Adrenal gland (tissue), 12 donors: Measurements from ENCODE around the gene VSTM2L. TPM values are rescaled to one million over a fixed set of nuclear protein-coding genes. Genes with fewer than 3 reads are reported as not detected.

ENCODE experiments used
- DNase-seq, 7 donors: peaks; one replicate each; pipeline ENCODE4 v3.0.0-alpha.2; 2019 to 2020
- H3K27ac ChIP-seq, 5 donors: fragments of 200-600 bp; sonication (generic) in 4 of 5; 1 replicate in 3 of 5; 2 replicates in 2 of 5; pipeline versions ENCODE4 v1.5.1 to v1.8.0; 2016 to 2020; ENCODE audit warnings: mild to moderate bottlenecking in 1 of 5
- H3K27me3 ChIP-seq: fragments of 200-600 bp; 2 replicates; pipeline ENCODE4 v1.8.0; 2021
- H3K36me3 ChIP-seq, 2 donors: fragments of 200-600 bp; replicated peaks in 1 of 2; 1 replicate in 1 of 2; 2 replicates in 1 of 2; pipeline versions ENCODE4 v1.5.1 to v1.8.0; 2018 to 2022
- H3K4me1 ChIP-seq, 2 donors: fragments of 200-600 bp; replicated peaks in 1 of 2; 1 replicate in 1 of 2; 2 replicates in 1 of 2; pipeline versions ENCODE4 v1.5.1 to v1.8.0; 2018 to 2021
- H3K4me3 ChIP-seq, 4 donors: fragments of 200-600 bp; sonication (generic) in 3 of 4; one replicate each; pipeline ENCODE4 v1.5.1; 2016 to 2018
- H3K9me3 ChIP-seq, 3 donors: fragments of 200-600 bp; sonication (generic) in 1 of 3; replicated peaks in 1 of 3; 1 replicate in 2 of 3; 2 replicates in 1 of 3; pipeline versions ENCODE4 v1.5.1 to v1.8.0; 2016 to 2021
- POLR2A ChIP-seq, 2 donors: fragments of 450-650 bp; IDR thresholded peaks; one replicate each; pipeline ENCODE4 v1.6.1; 2017; ENCODE audit warnings: antibody characterized with exemption in 2 of 2, mild to moderate bottlenecking in 2 of 2, moderate library complexity in 1 of 2
- WGBS, 4 donors: extraction: QIAGEN DNeasy Blood & Tissue Kit in 2 of 4; methylation state at CpG; one replicate each; pipeline versions ENCODE4 v1.1.5 to v1.1.7; 2013 to 2017; 5-methylcytosine and 5-hydroxymethylcytosine counted together
- intact Hi-C, 2 donors: fragments of 100-400 bp; cut with DNase I; formaldehyde crosslinking; loops; one replicate each; pipeline versions ENCODE4 v1.14.1 to v1.15.0; 2022 to 2023
- polyA plus RNA-seq, 3 donors: library from polyadenylated mRNA; stranded (reverse); fragments of 200-250 nt in 2 of 3; fragments of 350-450 nt in 1 of 3; fragmentation: Illumina TruSeq in 1 of 3; extraction: RNeasy Lipid Tissue Mini Kit (QIAGEN cat#74804) in 1 of 3; gene quantifications; one replicate each; pipeline ENCODE4 v1.2.3, GENCODE V29; 2013 to 2014
- total RNA-seq, 9 donors: library from RNA; depleted of rRNA in 4 of 9; stranded (reverse); fragments of >200 nt in 4 of 9; fragments of 120-200 nt in 1 of 9; fragmentation: NEBNext Ultra II Directional in 1 of 9; extraction: Animal tissue kit (Norgen Biotek cat#: 25700) in 1 of 9; gene quantifications; one replicate each; pipeline versions ENCODE4 v1.1.0 to v1.2.4, GENCODE V29; 2013 to 2023
- TF ChIP-seq, protein P1 (sequence below), 6 experiments: fragments of 450-650 bp in 4 of 6; fragments of 200-600 bp in 2 of 6; sonication (generic) in 1 of 6; IDR thresholded peaks; 1 replicate in 5 of 6; 2 replicates in 1 of 6; pipeline versions ENCODE4 v1.5.1 to v1.8.0; 2016 to 2021; ENCODE audit warnings: antibody characterized with exemption in 6 of 6, mild to moderate bottlenecking in 2 of 6, moderate library complexity in 1 of 6
- donor health status: healthy with polysubstance abuse.
- donor health status: Bipolar disorder and iron deficiency.
- donor health status: DM: yes; HTN: yes; CAD: no.
- donor health status: DM: no; HTN: no; CAD: no.
- donor health status: DM: no; HTN: no; CAD: no.
- donor health status: DM: yes; HTN: yes; CAD: no.

The VSTM2L gene
- total and polyA plus RNA-seq, 12 donors: 0.36 to 21.8 (median 7.4) TPM

DNA sequence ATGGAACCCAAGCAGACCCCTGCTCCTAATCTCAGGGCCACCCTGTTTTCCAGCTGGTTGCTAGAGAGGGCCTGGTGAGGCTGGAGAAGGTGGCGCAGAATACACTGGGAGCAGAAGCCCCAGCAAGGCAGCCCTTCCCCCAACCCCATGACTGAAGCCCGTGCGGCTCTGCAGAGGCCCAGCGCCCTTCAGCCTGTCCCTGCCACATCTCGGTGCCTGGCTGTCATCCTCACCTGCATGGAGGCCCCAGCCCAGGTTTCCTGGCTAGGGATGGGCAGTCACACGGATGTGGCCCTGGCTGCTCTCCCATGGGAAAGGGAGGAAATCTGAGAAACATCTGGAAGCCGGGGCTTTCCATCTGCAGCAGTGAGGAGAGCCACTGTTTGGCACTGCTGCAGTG is 26.1 kb upstream of the VSTM2L start:
- DNase-seq: no peak
- no peak overlapping the region for H3K27ac ChIP-seq
- H3K36me3 ChIP-seq: peaks cover 0 to 12% of the 10 kb centered on the region in 2 donors
- no peaks in the 10 kb centered on the region for H3K27me3 ChIP-seq
- no peaks in the 10 kb centered on the region for H3K9me3 ChIP-seq
- 77 to 82% (median 79%) methylated on average over 4 to 7 of the region's 7 CpGs; no CpG with 5 or more reads in 1 of the 4 donors for WGBS, 4 donors
- intact Hi-C loops: no loop called here
- no peaks in the 10 kb centered on the region for H3K4me1 ChIP-seq
- TF ChIP-seq POLR2A (IDR thresholded peaks at IDR 0.05): no peak
- TF ChIP-seq, protein P1, sequence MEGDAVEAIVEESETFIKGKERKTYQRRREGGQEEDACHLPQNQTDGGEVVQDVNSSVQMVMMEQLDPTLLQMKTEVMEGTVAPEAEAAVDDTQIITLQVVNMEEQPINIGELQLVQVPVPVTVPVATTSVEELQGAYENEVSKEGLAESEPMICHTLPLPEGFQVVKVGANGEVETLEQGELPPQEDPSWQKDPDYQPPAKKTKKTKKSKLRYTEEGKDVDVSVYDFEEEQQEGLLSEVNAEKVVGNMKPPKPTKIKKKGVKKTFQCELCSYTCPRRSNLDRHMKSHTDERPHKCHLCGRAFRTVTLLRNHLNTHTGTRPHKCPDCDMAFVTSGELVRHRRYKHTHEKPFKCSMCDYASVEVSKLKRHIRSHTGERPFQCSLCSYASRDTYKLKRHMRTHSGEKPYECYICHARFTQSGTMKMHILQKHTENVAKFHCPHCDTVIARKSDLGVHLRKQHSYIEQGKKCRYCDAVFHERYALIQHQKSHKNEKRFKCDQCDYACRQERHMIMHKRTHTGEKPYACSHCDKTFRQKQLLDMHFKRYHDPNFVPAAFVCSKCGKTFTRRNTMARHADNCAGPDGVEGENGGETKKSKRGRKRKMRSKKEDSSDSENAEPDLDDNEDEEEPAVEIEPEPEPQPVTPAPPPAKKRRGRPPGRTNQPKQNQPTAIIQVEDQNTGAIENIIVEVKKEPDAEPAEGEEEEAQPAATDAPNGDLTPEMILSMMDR (IDR thresholded peaks at IDR 0.05): no peak
- H3K4me3 ChIP-seq: no peak overlapping the region

DNA sequence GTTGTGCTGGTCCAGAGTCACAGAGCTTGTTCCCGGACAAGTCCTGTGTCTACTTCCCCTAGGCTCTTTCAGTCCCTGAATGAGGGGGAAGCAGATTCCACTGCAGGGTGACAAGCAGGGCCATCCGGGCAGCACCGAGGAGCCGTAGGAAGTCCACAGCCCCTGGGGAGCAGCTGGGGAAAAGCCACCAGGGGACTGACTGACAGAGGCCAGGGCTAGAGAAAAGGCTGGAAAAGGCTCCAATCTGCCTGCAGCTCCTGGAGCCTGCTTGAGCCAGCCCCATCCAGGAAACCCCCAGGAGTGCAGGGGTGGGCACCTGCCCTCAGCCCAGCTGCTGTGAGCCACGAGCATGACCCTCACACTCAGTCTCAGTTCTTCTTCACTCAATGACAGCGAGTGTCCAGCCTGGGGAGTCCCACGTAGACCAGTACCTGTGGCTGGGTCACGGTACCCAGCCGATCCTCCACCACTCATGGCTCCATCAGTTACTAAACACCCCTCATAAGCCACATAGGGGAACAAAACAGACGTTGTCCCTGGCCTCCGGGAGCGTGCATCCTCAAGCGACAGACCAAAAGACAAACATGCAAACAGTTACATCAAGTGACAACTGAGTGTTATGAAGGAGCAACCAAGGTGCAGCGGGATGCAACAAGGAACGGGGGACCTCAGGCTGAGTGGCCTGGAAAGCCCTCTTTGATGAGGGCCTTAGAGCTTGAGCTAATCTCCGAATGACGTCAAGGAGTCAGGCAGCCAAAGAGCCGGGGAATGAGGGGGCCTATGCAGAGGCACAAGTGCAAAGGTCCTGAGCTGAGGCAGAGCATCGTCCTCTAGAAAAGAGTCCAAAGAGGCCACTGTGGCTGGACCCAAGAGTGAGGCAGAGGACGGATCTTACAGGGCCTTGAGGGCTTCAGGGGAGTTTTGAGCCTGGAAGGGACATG is 24.8 kb upstream of the VSTM2L start:
- DNase-seq: no peak
- no peak overlapping the region for H3K27ac ChIP-seq
- intact Hi-C loops: no loop called here
- H3K4me1 ChIP-seq: no peaks in the 10 kb centered on the region
- H3K36me3 ChIP-seq: peaks cover 0 to 7% of the 10 kb centered on the region in 2 donors
- TF ChIP-seq, protein P1 (IDR thresholded peaks at IDR 0.05): no peak
- no peak for TF ChIP-seq POLR2A (IDR thresholded peaks at IDR 0.05)
- WGBS, 4 donors: 83 to 87% (median 84%) methylated on average over 14 to 20 of the region's 20 CpGs
- no peaks in the 10 kb centered on the region for H3K27me3 ChIP-seq
- H3K4me3 ChIP-seq: no peak overlapping the region
- H3K9me3 ChIP-seq: no peaks in the 10 kb centered on the region

DNA sequence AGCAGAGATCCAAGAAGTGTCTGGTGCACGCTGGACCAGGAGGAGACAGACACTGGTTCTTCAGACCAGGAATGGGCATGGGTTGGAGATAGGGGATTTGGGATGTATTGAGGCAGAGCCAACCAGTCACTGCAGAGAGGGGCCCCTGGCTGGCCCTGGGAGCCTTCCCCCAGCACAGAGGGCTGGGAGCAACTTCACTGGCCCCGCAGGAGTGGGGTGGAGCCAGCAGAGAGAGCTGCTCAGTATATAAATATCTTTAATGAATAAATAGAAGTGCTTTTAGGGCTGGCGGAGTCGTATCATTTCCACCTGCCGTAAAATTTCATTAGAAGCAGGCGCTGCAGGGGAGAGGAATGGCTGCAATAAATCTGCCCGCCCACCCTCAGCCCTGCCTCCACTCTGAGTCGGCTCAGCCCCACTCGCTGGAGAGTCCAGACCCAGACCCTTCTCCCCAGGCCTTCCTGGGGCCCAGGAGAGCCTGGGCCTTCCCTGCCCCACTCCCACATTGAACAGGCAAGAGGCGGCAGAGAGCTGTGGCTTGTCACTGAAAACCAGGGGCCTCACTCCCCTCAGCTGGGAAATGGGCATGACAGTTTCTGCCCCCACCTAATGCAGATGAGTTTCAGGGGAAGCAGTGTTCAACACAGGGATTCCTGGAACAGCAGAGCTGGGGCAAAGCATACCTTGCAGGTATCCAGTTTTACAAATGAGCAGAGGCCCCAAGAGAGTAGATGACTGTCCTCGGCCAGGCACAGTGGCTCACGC is 23.9 kb upstream of the VSTM2L start:
- DNase-seq: no peak
- Histone ChIP-seq H3K4me3 (no peak overlapping the region), H3K9me3 (no peaks in the 10 kb centered on the region), H3K27me3 (no peaks in the 10 kb centered on the region), H3K36me3 (peaks cover 0 to under 1% of the 10 kb centered on the region in 2 donors), H3K27ac (no peak overlapping the region), H3K4me1 (no peaks in the 10 kb centered on the region)
- TF ChIP-seq POLR2A (IDR thresholded peaks at IDR 0.05): no peak
- TF ChIP-seq, protein P1 (IDR thresholded peaks at IDR 0.05): no peak
- WGBS, 4 donors: 83 to 91% (median 87%) methylated on average over 10 to 12 of the region's 12 CpGs
- intact Hi-C loops: no loop called here

DNA sequence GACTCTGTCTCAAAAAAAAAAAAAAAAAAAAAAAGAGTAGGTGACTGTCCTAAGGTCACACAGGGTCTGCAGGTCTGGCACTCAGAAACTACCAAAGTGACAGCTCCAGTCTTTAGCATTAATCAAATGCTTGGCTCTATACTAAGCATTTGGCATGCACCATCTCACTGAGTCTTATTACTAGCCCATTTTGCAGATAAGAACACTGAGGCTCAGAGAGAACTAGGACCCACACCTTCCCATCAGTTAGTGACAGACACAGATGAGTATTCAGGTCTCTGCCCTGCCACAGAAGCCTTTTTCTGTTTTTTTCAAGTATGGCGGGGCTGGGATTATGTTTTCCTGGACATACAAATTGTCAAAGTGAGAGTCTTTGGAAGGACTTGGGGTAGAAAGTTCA is 23.1 kb upstream of the VSTM2L start:
- Histone ChIP-seq H3K27me3 (no peaks in the 10 kb centered on the region), H3K27ac (no peak overlapping the region), H3K36me3 (no peaks in the 10 kb centered on the region), H3K4me3 (no peak overlapping the region), H3K4me1 (no peaks in the 10 kb centered on the region), H3K9me3 (no peaks in the 10 kb centered on the region)
- WGBS, 4 donors: 93 to 100% (median 96%) methylated on average over 1 of the region's 1 CpG
- TF ChIP-seq, protein P1 (IDR thresholded peaks at IDR 0.05): no peak
- TF ChIP-seq POLR2A (IDR thresholded peaks at IDR 0.05): no peak
- DNase-seq: no peak
- intact Hi-C loops: no loop called here
